Stimulated activated CD4-positive, alpha-beta T cell treated with anti-CD3 and anti-CD28 coated beads, Interleukin-12 subunit alpha, Interleukin-12 subunit beta, amount 100 ng/mL, for 24 hours (primary cell): ENCODE results near the gene TCTN2.

ENCODE experiments used
- DNase-seq, 2 experiments: peaks; one replicate each; pipeline ENCODE4 v3.0.0-alpha.2; 2020; ENCODE audit warnings: low read depth in 2 of 2

Gene TCTN2

GRCh38 chr12:123741937-123742572, 71.1 kb downstream of the TCTN2 start:
- no peak for DNase-seq

GRCh38 chr12:123743002-123743401, 72.1 kb downstream of the TCTN2 start:
- no peak for DNase-seq

- no peak for DNase-seq
Measured at GRCh38 chr12:123744836-123745235, 73.9 kb downstream of the TCTN2 start.

GRCh38 chr12:123747309-123747708, 76.4 kb downstream of the TCTN2 start:
- DNase-seq = no peak

GRCh38 chr12:123748161-123748560, 77.2 kb downstream of the TCTN2 start:
- DNase-seq = no peak

GRCh38 chr12:123748661-123749060, 77.7 kb downstream of the TCTN2 start:
- DNase-seq = no peak

- no peak for DNase-seq
Measured at GRCh38 chr12:123749355-123749754, 78.4 kb downstream of the TCTN2 start.

- DNase-seq = no peak
Measured at GRCh38 chr12:123750159-123750656, 79.3 kb downstream of the TCTN2 start.

GRCh38 chr12:123752046-123752445, 81.1 kb downstream of the TCTN2 start:
- DNase-seq = no peak

- DNase-seq = no peak
Measured at GRCh38 chr12:123754041-123754772, 83.3 kb downstream of the TCTN2 start.

GRCh38 chr12:123757561-123757960, 86.6 kb downstream of the TCTN2 start:
- no peak for DNase-seq
